Astrocyte (in vitro differentiated cells and primary cell): ENCODE results near the gene PPM1F. TPM values are rescaled to one million over a fixed set of nuclear protein-coding genes. Genes with fewer than 3 reads are reported as not detected.

Source experiments
- DNase-seq: peaks from one replicate; pipeline ENCODE4 v3.0.0-alpha.2; 2010; ENCODE audit warnings: low read depth
- FAIRE-seq: peaks from 2 replicates; lab custom pipeline; 2011; peaks lifted over from hg19 to GRCh38; lab: Jason Lieb, UNC
- H2AFZ ChIP-seq: 2 replicates; pipeline ENCODE4 v1.6.0; 2012; ENCODE audit warnings: low read depth, low read length, inconsistent platforms
- H3K27ac ChIP-seq: 2 replicates; pipeline ENCODE4 v1.5.1; 2011; ENCODE audit warnings: low read depth, low read length, inconsistent platforms
- H3K27me3 ChIP-seq: 2 replicates; pipeline ENCODE4 v1.6.0; 2011; ENCODE audit warnings: low read length, inconsistent platforms; ENCODE audit not compliant: insufficient read depth
- H3K36me3 ChIP-seq: 2 replicates; pipeline ENCODE4 v1.5.1; 2011; ENCODE audit warnings: low read length, inconsistent platforms; ENCODE audit not compliant: insufficient read depth
- H3K4me1 ChIP-seq: 2 replicates; pipeline ENCODE4 v1.5.1; 2011; ENCODE audit warnings: low read length, inconsistent platforms; ENCODE audit not compliant: insufficient read depth
- H3K4me2 ChIP-seq: 2 replicates; pipeline ENCODE4 v1.6.0; 2012; ENCODE audit warnings: low read length, inconsistent platforms
- H3K4me3 ChIP-seq: 2 replicates; pipeline ENCODE4 v1.5.1; 2011; ENCODE audit warnings: low read depth, mild to moderate bottlenecking, low read length, inconsistent platforms; ENCODE audit not compliant: insufficient read depth
- H3K79me2 ChIP-seq: 2 replicates; pipeline ENCODE4 v1.6.0; 2012; ENCODE audit warnings: mild to moderate bottlenecking, low read length, inconsistent platforms; ENCODE audit not compliant: insufficient read depth
- H3K9ac ChIP-seq: 2 replicates; pipeline ENCODE4 v1.6.0; 2012; ENCODE audit warnings: mild to moderate bottlenecking, low read length, inconsistent platforms
- H3K9me3 ChIP-seq: 2 replicates; pipeline ENCODE4 v1.5.1; 2012; ENCODE audit warnings: low read depth, mild to moderate bottlenecking, low read length, inconsistent platforms; ENCODE audit not compliant: insufficient read depth
- H4K20me1 ChIP-seq: 2 replicates; pipeline ENCODE4 v1.6.0; 2012; ENCODE audit warnings: low read length, inconsistent platforms; ENCODE audit not compliant: insufficient read depth
- H3K27ac Mint-ChIP-seq: one replicate; pipeline ENCODE4 v1.8.0; 2021; ENCODE audit warnings: mild to moderate bottlenecking, mixed read lengths; ENCODE audit not compliant: unreplicated experiment
- H3K27me3 Mint-ChIP-seq: one replicate; pipeline ENCODE4 v1.8.0; 2021; ENCODE audit warnings: low read depth, mixed read lengths; ENCODE audit not compliant: unreplicated experiment
- H3K36me3 Mint-ChIP-seq: one replicate; pipeline ENCODE4 v1.8.0; 2021; ENCODE audit warnings: low read depth, mixed read lengths; ENCODE audit not compliant: unreplicated experiment
- H3K4me1 Mint-ChIP-seq: one replicate; pipeline ENCODE4 v1.8.0; 2021; ENCODE audit warnings: low read depth, mixed read lengths; ENCODE audit not compliant: unreplicated experiment
- H3K4me3 Mint-ChIP-seq: one replicate; pipeline ENCODE4 v1.8.0; 2021; ENCODE audit warnings: mild to moderate bottlenecking, moderate library complexity, mixed read lengths; ENCODE audit not compliant: unreplicated experiment
- H3K9me3 Mint-ChIP-seq: one replicate; pipeline ENCODE4 v1.8.0; 2021; ENCODE audit warnings: mild to moderate bottlenecking, mixed read lengths; ENCODE audit not compliant: unreplicated experiment
- CTCF ChIP-seq: IDR thresholded peaks from 2 replicates; pipeline ENCODE4 v1.5.1; 2011; ENCODE audit warnings: low read depth, mild to moderate bottlenecking, inconsistent platforms, low read length, moderate library complexity; ENCODE audit not compliant: insufficient read depth
- EZH2 ChIP-seq: IDR thresholded peaks from 2 replicates; pipeline ENCODE4 v1.6.1; 2012; ENCODE audit warnings: mild to moderate bottlenecking, low read length, inconsistent platforms; ENCODE audit not compliant: insufficient read depth
- total RNA-seq: library from RNA; stranded (reverse); gene quantifications from 2 replicates; pipeline ENCODE4 v1.2.1, GENCODE V29; 2021

PPM1F gene
- total RNA-seq, 1 donor from 2014 or later: 27.9 TPM

- H3K4me3 Mint-ChIP-seq: peak overlapping the region; percentile 88
- no peak overlapping the region for H3K27ac Mint-ChIP-seq
- Histone ChIP-seq H3K27ac (no peak overlapping the region), H3K4me3 (peak overlapping the region; percentile 65), H3K9ac (peak overlapping the region; percentile 80), H3K4me2 (peak overlapping the region; percentile 96), H3K79me2 (peaks cover 32% of the 10 kb centered on the region), H3K4me1 (peaks cover 18% of the 10 kb centered on the region), H3K36me3 (no peaks in the 10 kb centered on the region), H3K27me3 (no peaks in the 10 kb centered on the region), H3K9me3 (no peaks in the 10 kb centered on the region), H2AFZ (peak overlapping the region; percentile 52), H4K20me1 (peaks cover 26% of the 10 kb centered on the region)
- peaks cover 24% of the 10 kb centered on the region for H3K4me1 Mint-ChIP-seq
- DNase-seq (peak; percentile 42), FAIRE-seq (no peak)
- no peaks in the 10 kb centered on the region for H3K36me3 Mint-ChIP-seq
- no peaks in the 10 kb centered on the region for H3K27me3 Mint-ChIP-seq
- no peak for TF ChIP-seq CTCF
- TF ChIP-seq EZH2: no peak
- no peaks in the 10 kb centered on the region for H3K9me3 Mint-ChIP-seq
These were observed 650 bp downstream of the PPM1F start for GRCh38 chr22:21951931-21952465.

GRCh38 chr22:21951062-21951461, 1.6 kb downstream of the PPM1F start:
- no peaks in the 10 kb centered on the region for H3K27me3 Mint-ChIP-seq

More at GRCh38 chr22:21951062-21951461, 1.6 kb downstream of the PPM1F start:
- Histone ChIP-seq H3K4me3 (no peak overlapping the region), H3K79me2 (peaks cover 41% of the 10 kb centered on the region), H3K9me3 (no peaks in the 10 kb centered on the region), H3K27ac (no peak overlapping the region), H2AFZ (no peak overlapping the region), H3K9ac (no peak overlapping the region), H3K4me1 (peaks cover 21% of the 10 kb centered on the region), H3K4me2 (no peak overlapping the region), H3K27me3 (no peaks in the 10 kb centered on the region), H4K20me1 (peaks cover 26% of the 10 kb centered on the region), H3K36me3 (no peaks in the 10 kb centered on the region)
- no peaks in the 10 kb centered on the region for H3K36me3 Mint-ChIP-seq
- H3K9me3 Mint-ChIP-seq: no peaks in the 10 kb centered on the region
- no peak overlapping the region for H3K27ac Mint-ChIP-seq
- TF ChIP-seq EZH2: no peak
- TF ChIP-seq CTCF: no peak
- FAIRE-seq: no peak
- peaks cover 25% of the 10 kb centered on the region for H3K4me1 Mint-ChIP-seq
- peak overlapping the region; percentile 88 for H3K4me3 Mint-ChIP-seq
- no peak for DNase-seq
